Adrenal gland (tissue), 12 donors: ENCODE results near the gene SPEF1. TPM values are rescaled to one million over a fixed set of nuclear protein-coding genes. Genes with fewer than 3 reads are reported as not detected.

Experiments
- DNase-seq, 7 donors: peaks; one replicate each; pipeline ENCODE4 v3.0.0-alpha.2; 2019 to 2020
- H3K27ac ChIP-seq, 5 donors: fragments of 200-600 bp; sonication (generic) in 4 of 5; 1 replicate in 3 of 5; 2 replicates in 2 of 5; pipeline versions ENCODE4 v1.5.1 to v1.8.0; 2016 to 2020; ENCODE audit warnings: mild to moderate bottlenecking in 1 of 5
- H3K27me3 ChIP-seq: fragments of 200-600 bp; 2 replicates; pipeline ENCODE4 v1.8.0; 2021
- H3K36me3 ChIP-seq, 2 donors: fragments of 200-600 bp; replicated peaks in 1 of 2; 1 replicate in 1 of 2; 2 replicates in 1 of 2; pipeline versions ENCODE4 v1.5.1 to v1.8.0; 2018 to 2022
- H3K4me1 ChIP-seq, 2 donors: fragments of 200-600 bp; replicated peaks in 1 of 2; 1 replicate in 1 of 2; 2 replicates in 1 of 2; pipeline versions ENCODE4 v1.5.1 to v1.8.0; 2018 to 2021
- H3K4me3 ChIP-seq, 4 donors: fragments of 200-600 bp; sonication (generic) in 3 of 4; one replicate each; pipeline ENCODE4 v1.5.1; 2016 to 2018
- H3K9me3 ChIP-seq, 3 donors: fragments of 200-600 bp; sonication (generic) in 1 of 3; replicated peaks in 1 of 3; 1 replicate in 2 of 3; 2 replicates in 1 of 3; pipeline versions ENCODE4 v1.5.1 to v1.8.0; 2016 to 2021
- CTCF ChIP-seq, 6 experiments: fragments of 450-650 bp in 4 of 6; fragments of 200-600 bp in 2 of 6; sonication (generic) in 1 of 6; IDR thresholded peaks; 1 replicate in 5 of 6; 2 replicates in 1 of 6; pipeline versions ENCODE4 v1.5.1 to v1.8.0; 2016 to 2021; ENCODE audit warnings: antibody characterized with exemption in 6 of 6, mild to moderate bottlenecking in 2 of 6, moderate library complexity in 1 of 6
- POLR2A ChIP-seq, 2 donors: fragments of 450-650 bp; IDR thresholded peaks; one replicate each; pipeline ENCODE4 v1.6.1; 2017; ENCODE audit warnings: antibody characterized with exemption in 2 of 2, mild to moderate bottlenecking in 2 of 2, moderate library complexity in 1 of 2
- WGBS, 4 donors: extraction: QIAGEN DNeasy Blood & Tissue Kit in 2 of 4; methylation state at CpG; one replicate each; pipeline versions ENCODE4 v1.1.5 to v1.1.7; 2013 to 2017; 5-methylcytosine and 5-hydroxymethylcytosine counted together
- intact Hi-C, 2 donors: fragments of 100-400 bp; cut with DNase I; formaldehyde crosslinking; loops; one replicate each; pipeline versions ENCODE4 v1.14.1 to v1.15.0; 2022 to 2023
- polyA plus RNA-seq, 3 donors: library from polyadenylated mRNA; stranded (reverse); fragments of 200-250 nt in 2 of 3; fragments of 350-450 nt in 1 of 3; fragmentation: Illumina TruSeq in 1 of 3; extraction: RNeasy Lipid Tissue Mini Kit (QIAGEN cat#74804) in 1 of 3; gene quantifications; one replicate each; pipeline ENCODE4 v1.2.3, GENCODE V29; 2013 to 2014
- total RNA-seq, 9 donors: library from RNA; depleted of rRNA in 4 of 9; stranded (reverse); fragments of >200 nt in 4 of 9; fragments of 120-200 nt in 1 of 9; fragmentation: NEBNext Ultra II Directional in 1 of 9; extraction: Animal tissue kit (Norgen Biotek cat#: 25700) in 1 of 9; gene quantifications; one replicate each; pipeline versions ENCODE4 v1.1.0 to v1.2.4, GENCODE V29; 2013 to 2023
- donor health status: healthy with polysubstance abuse.
- donor health status: Bipolar disorder and iron deficiency.
- donor health status: DM: yes; HTN: yes; CAD: no.
- donor health status: DM: no; HTN: no; CAD: no.
- donor health status: DM: no; HTN: no; CAD: no.
- donor health status: DM: yes; HTN: yes; CAD: no.

SPEF1 gene
- total and polyA plus RNA-seq, 12 donors: 0.14 to 1.4 (median 0.38) TPM; not detected in 2

- TF ChIP-seq POLR2A (IDR thresholded peaks at IDR 0.05): no peak
- TF ChIP-seq CTCF (IDR thresholded peaks at IDR 0.05): no peak
- Histone ChIP-seq H3K36me3 (no peaks in the 10 kb centered on the region), H3K27me3 (no peaks in the 10 kb centered on the region), H3K4me3 (peak overlapping the region in 1 of 4 donors; percentile 17), H3K9me3 (no peaks in the 10 kb centered on the region), H3K27ac (peak overlapping the region in 2 of 5 donors; percentile 34 to 86), H3K4me1 (peaks cover 18 to 48% of the 10 kb centered on the region in 2 donors)
- intact Hi-C loops: loop anchor here in 1 of 2 donors (5.0 kb wide), 1 partner anchor 43 kb away; no protein-coding TSS in a partner anchor
- 70 to 88% (median 71%) methylated on average over 8 to 17 of the region's 17 CpGs for WGBS, 4 donors
- peak in 2 of 7 donors; percentile 30 to 49 for DNase-seq
Observed at GRCh38 chr20:3784216-3784853, 3.1 kb upstream of the SPEF1 start.

GRCh38 chr20:3783511-3784195 is 2.4 kb upstream of the SPEF1 start:
- TF ChIP-seq POLR2A (IDR thresholded peaks at IDR 0.05): no peak
- no peak for TF ChIP-seq CTCF (IDR thresholded peaks at IDR 0.05)
- WGBS, 4 donors: 68 to 76% (median 73%) methylated on average over 10 of the region's 10 CpGs
- Histone ChIP-seq H3K36me3 (no peaks in the 10 kb centered on the region), H3K4me1 (peaks cover 18 to 47% of the 10 kb centered on the region in 2 donors), H3K27ac (peak overlapping the region in 2 of 5 donors; percentile 34 to 86), H3K27me3 (no peaks in the 10 kb centered on the region), H3K4me3 (no peak overlapping the region), H3K9me3 (no peaks in the 10 kb centered on the region)
- intact Hi-C loops: loop anchor here in 1 of 2 donors (5.0 kb wide), 1 partner anchor 44 kb away; no protein-coding TSS in a partner anchor
- DNase-seq: no peak

GRCh38 chr20:3783068-3783489 is 1.8 kb upstream of the SPEF1 start:
- intact Hi-C loops: loop anchor here in 1 of 2 donors (5.0 kb wide), 1 partner anchor 44 kb away; no protein-coding TSS in a partner anchor
- Histone ChIP-seq H3K27ac (no peak overlapping the region), H3K4me1 (peaks cover 21 to 45% of the 10 kb centered on the region in 2 donors), H3K27me3 (no peaks in the 10 kb centered on the region), H3K36me3 (no peaks in the 10 kb centered on the region), H3K4me3 (no peak overlapping the region), H3K9me3 (no peaks in the 10 kb centered on the region)
- DNase-seq: no peak
- WGBS, 4 donors: 71 to 81% (median 79%) methylated on average over 2 of the region's 2 CpGs
- TF ChIP-seq POLR2A (IDR thresholded peaks at IDR 0.05) (no peak), CTCF (IDR thresholded peaks at IDR 0.05) (no peak)

- intact Hi-C loops: loop anchor here in 1 of 2 donors (5.0 kb wide), 1 partner anchor 45 kb away; no protein-coding TSS in a partner anchor
- H3K36me3 ChIP-seq: no peaks in the 10 kb centered on the region
- no peaks in the 10 kb centered on the region for H3K9me3 ChIP-seq
- no peak for DNase-seq
- peaks cover 25 to 49% of the 10 kb centered on the region in 2 donors for H3K4me1 ChIP-seq
- 86 to 96% (median 91%) methylated on average over 6 of the region's 6 CpGs for WGBS, 4 donors
- TF ChIP-seq CTCF (IDR thresholded peaks at IDR 0.05): no peak
- TF ChIP-seq POLR2A (IDR thresholded peaks at IDR 0.05): no peak
- H3K27me3 ChIP-seq: no peaks in the 10 kb centered on the region
- no peak overlapping the region for H3K27ac ChIP-seq
- no peak overlapping the region for H3K4me3 ChIP-seq
Observed at GRCh38 chr20:3782597-3782996, 1.3 kb upstream of the SPEF1 start.
